A549 treated with AZD2906 at 1 μM for 4 hours (cell line): Measurements from ENCODE around the gene CNOT8. TPM values are rescaled to one million over a fixed set of nuclear protein-coding genes. Genes with fewer than 3 reads are reported as not detected.

Experiments used
- total RNA-seq: library from RNA; stranded (reverse); fragments of 200-300 nt; extraction: Qiagen RNA extraction; gene quantifications from 5 replicates; pipeline ENCODE4 v1.2.3, GENCODE V29; 2022

The CNOT8 gene
- total RNA-seq = 29.6 to 38.6 TPM (median 34.4 TPM) in 5 replicates

GRCh38 chr5:154858297-154858971 is at the start of gene CNOT8:
Gene CNOT8, plus strand, starts transcription at chr5:154858627. Its CDS starts 4,652 bp downstream, at chr5:154863279.

GRCh38 chr5:154850255-154851062 is 8.0 kb upstream of the CNOT8 start, which contains the start of gene FAXDC2:
Gene FAXDC2, minus strand, starts transcription at chr5:154850603. Its CDS starts 12,425 bp downstream, at chr5:154838178.

Other genes with a start within 250 kb of the CNOT8 start
- gene LARP1, start 103.2 kb upstream of the CNOT8 start, total RNA-seq = 115 to 143 TPM (median 131 TPM) in 5 replicates
- gene FAXDC2, start 8.0 kb upstream of the CNOT8 start, total RNA-seq = 0.29 to 0.37 TPM (median 0.35 TPM) in 5 replicates
- 19.0 to 24.9 TPM (median 20.2 TPM) in 5 replicates for gene GEMIN5, start 79.6 kb downstream of the CNOT8 start, total RNA-seq
- 41.3 to 58.6 TPM (median 57.3 TPM) in 5 replicates for gene MRPL22, start 82.4 kb downstream of the CNOT8 start, total RNA-seq
- gene KIF4B, start 155.1 kb downstream of the CNOT8 start, total RNA-seq = 0.01 to 0.06 TPM (median 0.03 TPM) in 4 of 5 replicates, not detected in the other